ENCODE measurements around the gene ABITRAM. TPM values are rescaled to one million over a fixed set of nuclear protein-coding genes. Genes with fewer than 3 reads are reported as not detected.

The ABITRAM gene
- total and polyA plus RNA-seq, 12 donors = 3.5 to 33.0 (median 12.3) TPM

- Histone ChIP-seq H3K4me3 (no peak overlapping the region), H3K27me3 (no peaks in the 10 kb centered on the region), H3K36me3 (replicated peaks in 1 of 2) (peaks cover 0 to 64% of the 10 kb centered on the region in 2 donors), H3K4me1 (replicated peaks in 1 of 2) (peaks cover 0 to 14% of the 10 kb centered on the region in 2 donors), H3K27ac (no peak overlapping the region), H3K9me3 (replicated peaks in 1 of 3) (no peaks in the 10 kb centered on the region)
- intact Hi-C loops (cut with DNase I) = no loop called here
- TF ChIP-seq, protein P1, sequence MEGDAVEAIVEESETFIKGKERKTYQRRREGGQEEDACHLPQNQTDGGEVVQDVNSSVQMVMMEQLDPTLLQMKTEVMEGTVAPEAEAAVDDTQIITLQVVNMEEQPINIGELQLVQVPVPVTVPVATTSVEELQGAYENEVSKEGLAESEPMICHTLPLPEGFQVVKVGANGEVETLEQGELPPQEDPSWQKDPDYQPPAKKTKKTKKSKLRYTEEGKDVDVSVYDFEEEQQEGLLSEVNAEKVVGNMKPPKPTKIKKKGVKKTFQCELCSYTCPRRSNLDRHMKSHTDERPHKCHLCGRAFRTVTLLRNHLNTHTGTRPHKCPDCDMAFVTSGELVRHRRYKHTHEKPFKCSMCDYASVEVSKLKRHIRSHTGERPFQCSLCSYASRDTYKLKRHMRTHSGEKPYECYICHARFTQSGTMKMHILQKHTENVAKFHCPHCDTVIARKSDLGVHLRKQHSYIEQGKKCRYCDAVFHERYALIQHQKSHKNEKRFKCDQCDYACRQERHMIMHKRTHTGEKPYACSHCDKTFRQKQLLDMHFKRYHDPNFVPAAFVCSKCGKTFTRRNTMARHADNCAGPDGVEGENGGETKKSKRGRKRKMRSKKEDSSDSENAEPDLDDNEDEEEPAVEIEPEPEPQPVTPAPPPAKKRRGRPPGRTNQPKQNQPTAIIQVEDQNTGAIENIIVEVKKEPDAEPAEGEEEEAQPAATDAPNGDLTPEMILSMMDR (IDR thresholded peaks at IDR 0.05) = no peak
- no peak for TF ChIP-seq POLR2A (IDR thresholded peaks at IDR 0.05)
- no peak for DNase-seq
- WGBS, 4 donors = 82 to 87% (median 84%) methylated on average over 2 of the region's 2 CpGs
Measured at GRCh38 chr9:108980893-108981292, 46.7 kb downstream of the ABITRAM start.

DNA sequence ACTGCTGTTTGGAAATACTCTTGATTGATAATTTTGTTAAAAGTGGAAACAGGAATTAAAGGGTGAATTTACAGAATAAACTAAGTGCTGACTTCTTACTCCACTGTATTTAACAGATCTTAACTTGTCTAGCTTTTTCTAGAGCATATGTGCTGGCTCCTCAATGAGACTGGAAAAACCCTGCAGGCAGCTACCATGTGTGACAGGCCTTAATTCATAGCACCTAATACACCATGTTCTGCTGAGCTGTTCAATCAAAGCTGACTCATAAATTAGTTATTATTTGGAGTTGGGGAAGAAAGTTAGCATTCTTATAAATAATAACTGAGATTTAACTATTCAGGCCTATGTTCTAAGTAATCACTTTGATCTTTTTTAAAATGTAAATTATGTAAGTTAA lies 49.7 kb downstream of the ABITRAM start:
- no peak for TF ChIP-seq POLR2A (IDR thresholded peaks at IDR 0.05)
- TF ChIP-seq, protein P1 (IDR thresholded peaks at IDR 0.05) = no peak
- peaks cover 0 to 5% of the 10 kb centered on the region in 2 donors for H3K4me1 ChIP-seq (replicated peaks in 1 of 2)
- H3K27me3 ChIP-seq = no peaks in the 10 kb centered on the region
- H3K9me3 ChIP-seq (replicated peaks in 1 of 3) = no peaks in the 10 kb centered on the region
- peaks cover 0 to 45% of the 10 kb centered on the region in 2 donors for H3K36me3 ChIP-seq (replicated peaks in 1 of 2)
- intact Hi-C loops (cut with DNase I) = no loop called here
- no peak overlapping the region for H3K27ac ChIP-seq
- no peak for DNase-seq
- no peak overlapping the region for H3K4me3 ChIP-seq

Other genes with a start within 250 kb of the ABITRAM start
- gene ACTL7B, start 78.4 kb upstream of the ABITRAM start, total RNA-seq = under 1 TPM in 6 of 9 donors, not detected in 3; 0.12 to 0.95 (median 0.27) TPM
- under 1 TPM in 2 of 3 donors, not detected in 1; 0.16 to 0.40 TPM for gene ACTL7B, start 78.4 kb upstream of the ABITRAM start, polyA plus RNA-seq
- gene ACTL7A, start 72.1 kb upstream of the ABITRAM start, total RNA-seq = not detected
- not detected for gene ACTL7A, start 72.1 kb upstream of the ABITRAM start, polyA plus RNA-seq
- 100 to 1,000 TPM in 8 of 9 donors, 10 to 100 TPM in 1; 72.5 to 768 (median 158) TPM for gene ELP1, start 276 bp upstream of the ABITRAM start, total RNA-seq
- 100 to 1,000 TPM in 1 of 3 donors, 10 to 100 TPM in 2; 54.3 to 261 (median 63.5) TPM for gene ELP1, start 276 bp upstream of the ABITRAM start, polyA plus RNA-seq
- 100 to 1,000 TPM; 182 to 817 (median 463) TPM for gene CTNNAL1, start 79.1 kb downstream of the ABITRAM start, total RNA-seq
- gene CTNNAL1, start 79.1 kb downstream of the ABITRAM start, polyA plus RNA-seq = 100 to 1,000 TPM; 280 to 429 (median 282) TPM
- 100 to 1,000 TPM in 8 of 9 donors, 10 to 100 TPM in 1; 97.5 to 363 (median 195) TPM for gene TMEM245, start 185.5 kb downstream of the ABITRAM start, total RNA-seq
- gene TMEM245, start 185.5 kb downstream of the ABITRAM start, polyA plus RNA-seq = 10 to 100 TPM; 23.6 to 79.5 (median 27.5) TPM
- gene FRRS1L, start 232.8 kb downstream of the ABITRAM start, total RNA-seq = 10 to 100 TPM in 8 of 9 donors, 1 to 10 TPM in 1; 8.2 to 24.8 (median 17.8) TPM
- 10 to 100 TPM in 1 of 3 donors, 1 to 10 TPM in 2; 2.9 to 10.9 (median 4.0) TPM for gene FRRS1L, start 232.8 kb downstream of the ABITRAM start, polyA plus RNA-seq

Data from adrenal gland (tissue), 12 donors.